ENCODE results near the gene CANX. TPM values are rescaled to one million over a fixed set of nuclear protein-coding genes. Genes with fewer than 3 reads are reported as not detected.

Gene CANX
- polyA plus RNA-seq, 2 of the 4 experiments (the other 2 are of a cell fraction) = 433 to 1,000 TPM

- TF ChIP-seq CTCF (IDR thresholded peaks at IDR 0.05) = 0 out of 3 replicates have a peak, but pooled peaks have one; percentile 9
- TF ChIP-seq FOSL2 (IDR thresholded peaks at IDR 0.05) = no peak
- TF ChIP-seq FOSL2 (CRISPR knock-in tag; IDR thresholded peaks at IDR 0.05) = no peak
- no peak for TF ChIP-seq HES2 (IDR thresholded peaks at IDR 0.05)
- H3K4me3 ChIP-seq = no peak overlapping the region
- peaks cover 25% of the 10 kb centered on the region for H3K4me1 ChIP-seq
- DNase-seq (ENCODE audit: low read depth in 1 of 2, low spot score in 1 of 2) (no peak), FAIRE-seq (no peak), ATAC-seq (0 out of 6 replicates have a peak, but pooled peaks of 1 of the 2 experiments have one; percentile 30)
- CTCF ChIA-PET = interaction anchor here (1.2 to 5.5 kb wide), 5 partner anchors 8 to 323 kb away, joined by 3 to 26 read pairs (median 8); partner anchors contain the start of gene LTC4S
- no peak overlapping the region for H3K4me2 ChIP-seq
- POLR2A ChIA-PET = no interaction called here
- no peaks in the 10 kb centered on the region for H3K9me3 ChIP-seq
- WGBS (ENCODE audit: missing lambda C conversion rate) = 96% methylated on average over 18 of the region's 18 CpGs
- H3K27ac ChIP-seq = no peak overlapping the region
Observed at GRCh38 chr5:179768326-179769085, 69.7 kb downstream of the CANX start.

GRCh38 chr5:179769271-179769670 lies 70.5 kb downstream of the CANX start:
- ATAC-seq = no peak
- H3K4me2 ChIP-seq = no peak overlapping the region
- H3K4me3 ChIP-seq = no peak overlapping the region
- 90% methylated on average over 6 of the region's 6 CpGs for WGBS (ENCODE audit: missing lambda C conversion rate)
- no peak for TF ChIP-seq REST (IDR thresholded peaks at IDR 0.05)
- no peak for TF ChIP-seq NPAS2 (CRISPR knock-in tag; IDR thresholded peaks at IDR 0.05; ENCODE audit: borderline replicate concordance)
- no peak for TF ChIP-seq HEYL (CRISPR knock-in tag; IDR thresholded peaks at IDR 0.05)
- TF ChIP-seq MAFK (IDR thresholded peaks at IDR 0.05; ENCODE audit: partially characterized antibody) = no peak
- TF ChIP-seq JUNB (IDR thresholded peaks at IDR 0.05) = no peak
- no peak for TF ChIP-seq PBX3 (IDR thresholded peaks at IDR 0.05)
- no peak for TF ChIP-seq RARB (CRISPR knock-in tag; IDR thresholded peaks at IDR 0.05)
- no peak for TF ChIP-seq HOXB13 (CRISPR knock-in tag; IDR thresholded peaks at IDR 0.05; ENCODE audit: low read depth)
- no peak for TF ChIP-seq FOXS1 (CRISPR knock-in tag; IDR thresholded peaks at IDR 0.05)
- TF ChIP-seq EP300 (IDR thresholded peaks at IDR 0.05) = no peak
- POLR2A ChIA-PET = no interaction called here
- no peak for DNase-seq (ENCODE audit: low read depth in 1 of 2, low spot score in 1 of 2)
- CTCF ChIA-PET = interaction anchor here (1.0 to 5.5 kb wide), 6 partner anchors 8 to 322 kb away, joined by 3 to 26 read pairs (median 6); partner anchors contain the start of gene LTC4S
- H3K27ac ChIP-seq = no peak overlapping the region
- H3K4me1 ChIP-seq = peaks cover 20% of the 10 kb centered on the region
- no peak for FAIRE-seq
- H3K9me3 ChIP-seq = no peaks in the 10 kb centered on the region

GRCh38 chr5:179769796-179770195 lies 71.0 kb downstream of the CANX start:
- ATAC-seq = no peak
- TF ChIP-seq FOSL2 (IDR thresholded peaks at IDR 0.05) (no peak), FOSL2 (CRISPR knock-in tag; IDR thresholded peaks at IDR 0.05) (no peak)
- no peak for FAIRE-seq
- Histone ChIP-seq H3K9me3 (no peaks in the 10 kb centered on the region), H3K27ac (no peak overlapping the region), H3K4me3 (no peak overlapping the region), H3K4me2 (no peak overlapping the region), H3K4me1 (peaks cover 18% of the 10 kb centered on the region)
- no peak for DNase-seq (ENCODE audit: low read depth in 1 of 2, low spot score in 1 of 2)
- ChIA-PET POLR2A (no interaction called here), CTCF (interaction anchor here (1.0 to 5.5 kb wide), 4 partner anchors 10 to 33 kb away, joined by 4 to 26 read pairs (median 8); partner anchors contain the start of gene LTC4S)
- WGBS (ENCODE audit: missing lambda C conversion rate) = 94% methylated on average over 5 of the region's 5 CpGs
